CD4-positive, alpha-beta T cell (primary cell): ENCODE measurements around the gene MAP3K14. TPM values are rescaled to one million over a fixed set of nuclear protein-coding genes. Genes with fewer than 3 reads are reported as not detected.
"Not testable (repeated sequence)": the region's sequence is repeated elsewhere in the genome, so short reads cannot be mapped to it uniquely, and the experiment has no call there.

ENCODE experiments used
- ATAC-seq: fragments of 200-7000 bp; cut with Tn5 transposase; one replicate; pipeline ENCODE4 v1.10.0; 2022; ENCODE audit warnings: mild to moderate bottlenecking; ENCODE audit not compliant: poor library complexity
- CTCF ChIA-PET: fragments of 350-600 bp; sonication (Branson Sonifier 250); formaldehyde crosslinking; loops from one replicate; lab custom pipeline; 2021; ENCODE audit warnings: antibody characterized with exemption, inconsistent platforms; lab: Charles Lee
- POLR2A ChIA-PET: fragments of 350-600 bp; sonication (Branson Sonifier 250); formaldehyde crosslinking; loops from one replicate; lab custom pipeline; 2021; ENCODE audit warnings: antibody characterized with exemption, inconsistent platforms; lab: Charles Lee
- DNase-seq, 14 experiments: peaks; one replicate each; pipeline ENCODE4 v3.0.0-alpha.2; 2013 to 2020; ENCODE audit warnings: mixed read lengths in 2 of 14
- H3K27ac ChIP-seq, 2 donors: one replicate each; pipeline versions ENCODE4 v1.5.1 to v1.7.0; 2013; ENCODE audit warnings: low read length in 2 of 2, low read depth in 1 of 2, mild to moderate bottlenecking in 1 of 2
- H3K27me3 ChIP-seq, 2 experiments: 1 replicate in 1 of 2; 2 replicates in 1 of 2; pipeline versions ENCODE4 v1.6.1 to v1.7.0; 2013; ENCODE audit warnings: low read length in 2 of 2, control low read depth in 1 of 2, mild to moderate bottlenecking in 1 of 2, moderate library complexity in 1 of 2; ENCODE audit not compliant: insufficient read depth in 2 of 2, control insufficient read depth in 1 of 2
- H3K36me3 ChIP-seq: one replicate; pipeline ENCODE4 v1.6.1; 2013; ENCODE audit warnings: low read length, control low read depth; ENCODE audit not compliant: insufficient read depth
- H3K4me1 ChIP-seq: one replicate; pipeline ENCODE4 v1.6.1; 2013; ENCODE audit warnings: low read length, control low read depth; ENCODE audit not compliant: insufficient read depth
- H3K4me3 ChIP-seq: one replicate; pipeline ENCODE4 v1.5.1; 2013; ENCODE audit warnings: mild to moderate bottlenecking, low read length, moderate library complexity
- H3K9me3 ChIP-seq, 2 experiments: 1 replicate in 1 of 2; 2 replicates in 1 of 2; pipeline versions ENCODE4 v1.6.1 to v1.7.0; 2013; ENCODE audit warnings: low read length in 2 of 2, mild to moderate bottlenecking in 2 of 2, control low read depth in 1 of 2, moderate library complexity in 1 of 2; ENCODE audit not compliant: control insufficient read depth in 1 of 2, insufficient read depth in 1 of 2
- H3K27ac Mint-ChIP-seq: one replicate; pipeline ENCODE4 v1.8.0; 2020; ENCODE audit warnings: mixed read lengths
- H3K27me3 Mint-ChIP-seq: one replicate; pipeline ENCODE4 v1.8.0; 2021; ENCODE audit warnings: mixed read lengths
- H3K36me3 Mint-ChIP-seq: one replicate; pipeline ENCODE4 v1.8.0; 2021; ENCODE audit warnings: low read depth, mixed read lengths
- H3K4me1 Mint-ChIP-seq: one replicate; pipeline ENCODE4 v1.8.0; 2021; ENCODE audit warnings: low read depth, mixed read lengths
- H3K4me3 Mint-ChIP-seq: one replicate; pipeline ENCODE4 v1.8.0; 2020; ENCODE audit warnings: mild to moderate bottlenecking, mixed read lengths
- H3K9me3 Mint-ChIP-seq: one replicate; pipeline ENCODE4 v1.8.0; 2020; ENCODE audit warnings: mixed read lengths
- intact Hi-C, 2 experiments: fragments of 100-400 bp; cut with DNase I in 1 of 2; cut with micrococcal nuclease in 1 of 2; formaldehyde crosslinking; loops; one replicate each; pipeline versions ENCODE4 v1.15.1 to v1.9.0; 2023 to 2025; cut with DNase I, micrococcal nuclease
- total RNA-seq, 174 experiments: library from RNA in 2 of 174; stranded (reverse) in 2 of 174; gene quantifications; one replicate each; pipeline ENCODE4 v1.2.3 and lab custom pipeline; 2021 to 2026
- TF ChIP-seq, protein P1 (sequence below): fragments of 200-600 bp; IDR thresholded peaks from one replicate; pipeline ENCODE4 v1.8.0; 2022; ENCODE audit warnings: antibody characterized with exemption, mild to moderate bottlenecking

MAP3K14 gene
- total RNA-seq, 2 experiments from 2014 or later, result 41.4 to 46.5 TPM

- Histone ChIP-seq H3K27me3 (no peaks in the 10 kb centered on the region), H3K9me3 (no peaks in the 10 kb centered on the region), H3K4me3 (no peak overlapping the region), H3K4me1 (peaks cover 51% of the 10 kb centered on the region), H3K27ac (peak overlapping the region in 1 of 2 donors; percentile 46), H3K36me3 (peaks cover 2% of the 10 kb centered on the region)
- ChIA-PET CTCF (interaction anchor here (1.3 to 2.6 kb wide), 6 partner anchors 8 to 38 kb away, joined by 4 to 12 read pairs (median 6); no protein-coding TSS in a partner anchor), POLR2A (interaction anchor here (1.1 to 6.5 kb wide), 4 partner anchors 8 to 31 kb away, joined by 4 to 59 read pairs (median 16); no protein-coding TSS in a partner anchor)
- Mint-ChIP-seq H3K27ac (peak overlapping the region; percentile 79), H3K27me3 (no peaks in the 10 kb centered on the region), H3K4me1 (peaks cover 72% of the 10 kb centered on the region), H3K36me3 (peaks cover 22% of the 10 kb centered on the region), H3K9me3 (no peaks in the 10 kb centered on the region), H3K4me3 (peak overlapping the region; percentile 61)
- TF ChIP-seq, protein P1, sequence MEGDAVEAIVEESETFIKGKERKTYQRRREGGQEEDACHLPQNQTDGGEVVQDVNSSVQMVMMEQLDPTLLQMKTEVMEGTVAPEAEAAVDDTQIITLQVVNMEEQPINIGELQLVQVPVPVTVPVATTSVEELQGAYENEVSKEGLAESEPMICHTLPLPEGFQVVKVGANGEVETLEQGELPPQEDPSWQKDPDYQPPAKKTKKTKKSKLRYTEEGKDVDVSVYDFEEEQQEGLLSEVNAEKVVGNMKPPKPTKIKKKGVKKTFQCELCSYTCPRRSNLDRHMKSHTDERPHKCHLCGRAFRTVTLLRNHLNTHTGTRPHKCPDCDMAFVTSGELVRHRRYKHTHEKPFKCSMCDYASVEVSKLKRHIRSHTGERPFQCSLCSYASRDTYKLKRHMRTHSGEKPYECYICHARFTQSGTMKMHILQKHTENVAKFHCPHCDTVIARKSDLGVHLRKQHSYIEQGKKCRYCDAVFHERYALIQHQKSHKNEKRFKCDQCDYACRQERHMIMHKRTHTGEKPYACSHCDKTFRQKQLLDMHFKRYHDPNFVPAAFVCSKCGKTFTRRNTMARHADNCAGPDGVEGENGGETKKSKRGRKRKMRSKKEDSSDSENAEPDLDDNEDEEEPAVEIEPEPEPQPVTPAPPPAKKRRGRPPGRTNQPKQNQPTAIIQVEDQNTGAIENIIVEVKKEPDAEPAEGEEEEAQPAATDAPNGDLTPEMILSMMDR, result peak; percentile 14
- peak; percentile 69 for ATAC-seq
- peak in 1 of 14 experiments; percentile 36 for DNase-seq
- intact Hi-C loops, result no loop called here
Measured at GRCh38 chr17:45256114-45256966, 60.5 kb downstream of the MAP3K14 start.

GRCh38 chr17:45255358-45255757 is 61.5 kb downstream of the MAP3K14 start:
- H3K27me3 ChIP-seq, result no peaks in the 10 kb centered on the region
- Mint-ChIP-seq H3K27ac (peak overlapping the region; percentile 74), H3K9me3 (no peaks in the 10 kb centered on the region), H3K4me3 (no peak overlapping the region), H3K4me1 (peaks cover 68% of the 10 kb centered on the region), H3K27me3 (no peaks in the 10 kb centered on the region), H3K36me3 (peaks cover 28% of the 10 kb centered on the region)
- no peak overlapping the region for H3K4me3 ChIP-seq
- ATAC-seq (no peak), DNase-seq (no peak)
- CTCF ChIA-PET, result interaction anchor here (1.6 to 2.7 kb wide), 3 partner anchors 16 to 36 kb away, joined by 4 to 10 read pairs (median 8); no protein-coding TSS in a partner anchor
- POLR2A ChIA-PET, result interaction anchor here (0.5 to 6.5 kb wide), 6 partner anchors 7 to 61 kb away, joined by 3 to 59 read pairs (median 7); no protein-coding TSS in a partner anchor
- no peak overlapping the region for H3K27ac ChIP-seq
- TF ChIP-seq, protein P1, result no peak
- intact Hi-C loops, result no loop called here
- H3K4me1 ChIP-seq, result peaks cover 51% of the 10 kb centered on the region
- peaks cover 12% of the 10 kb centered on the region for H3K36me3 ChIP-seq
- no peaks in the 10 kb centered on the region for H3K9me3 ChIP-seq

DNA sequence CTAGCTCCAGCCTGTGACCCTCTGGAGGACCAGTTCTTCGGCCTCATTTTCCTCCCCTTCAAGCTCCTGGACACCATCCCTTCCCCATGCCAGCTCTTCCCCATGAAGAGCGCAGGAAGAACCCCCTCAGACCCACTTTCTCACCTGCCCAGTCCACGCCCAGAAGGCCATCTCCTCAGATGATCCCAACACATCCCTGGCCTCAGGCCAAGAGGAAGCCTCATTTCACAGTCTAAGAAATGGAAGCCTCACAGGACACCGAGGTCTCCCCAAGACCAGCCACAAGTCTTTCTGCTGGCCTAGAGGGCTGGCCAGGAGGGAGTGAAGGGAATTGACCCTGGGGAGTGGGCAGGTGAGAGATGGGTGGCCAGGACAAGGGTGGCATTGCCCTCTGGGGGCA is 62.9 kb downstream of the MAP3K14 start:
- peaks cover 66% of the 10 kb centered on the region for H3K4me1 ChIP-seq
- Mint-ChIP-seq H3K27ac (peak overlapping the region; percentile 100), H3K4me3 (no peak overlapping the region), H3K27me3 (no peaks in the 10 kb centered on the region), H3K4me1 (peaks cover 72% of the 10 kb centered on the region), H3K36me3 (peaks cover 34% of the 10 kb centered on the region), H3K9me3 (no peaks in the 10 kb centered on the region)
- ATAC-seq, result no peak
- CTCF ChIA-PET, result interaction anchor here (2.0 to 2.7 kb wide), 2 partner anchors 9 to 35 kb away, joined by 6 to 10 read pairs; no protein-coding TSS in a partner anchor
- no peaks in the 10 kb centered on the region for H3K27me3 ChIP-seq
- DNase-seq, result no peak
- POLR2A ChIA-PET, result interaction anchor here (1.0 to 4.3 kb wide), 4 partner anchors 9 to 35 kb away, joined by 3 to 23 read pairs (median 4); no protein-coding TSS in a partner anchor
- intact Hi-C loops, result no loop called here
- H3K27ac ChIP-seq, result no peak overlapping the region
- no peak overlapping the region for H3K4me3 ChIP-seq
- no peaks in the 10 kb centered on the region for H3K9me3 ChIP-seq
- TF ChIP-seq, protein P1, result no peak
- peaks cover 23% of the 10 kb centered on the region for H3K36me3 ChIP-seq

- intact Hi-C loops, H3K4me3 Mint-ChIP-seq, H3K9me3 ChIP-seq, H3K4me3 ChIP-seq, ATAC-seq, H3K27ac ChIP-seq, H3K9me3 Mint-ChIP-seq, H3K27me3 ChIP-seq, DNase-seq, H3K27me3 Mint-ChIP-seq: not testable (repeated sequence)
- H3K4me1 Mint-ChIP-seq, result peaks cover 79% of the 10 kb centered on the region
- peaks cover 41% of the 10 kb centered on the region for H3K36me3 Mint-ChIP-seq
- Histone ChIP-seq H3K36me3 (peaks cover 23% of the 10 kb centered on the region), H3K4me1 (peaks cover 72% of the 10 kb centered on the region)
- ChIA-PET CTCF (interaction anchor here (2.0 to 2.7 kb wide), 2 partner anchors 10 to 34 kb away, joined by 6 to 10 read pairs; no protein-coding TSS in a partner anchor), POLR2A (interaction anchor here (1.1 to 4.3 kb wide), 2 partner anchors 28 to 34 kb away, joined by 6 to 23 read pairs; no protein-coding TSS in a partner anchor)
- H3K27ac Mint-ChIP-seq, result peak overlapping the region; percentile 100
Measured at GRCh38 chr17:45253237-45253636, 63.6 kb downstream of the MAP3K14 start.
